Measurements from ENCODE around the gene TCF4.

TCF4 gene

DNA sequence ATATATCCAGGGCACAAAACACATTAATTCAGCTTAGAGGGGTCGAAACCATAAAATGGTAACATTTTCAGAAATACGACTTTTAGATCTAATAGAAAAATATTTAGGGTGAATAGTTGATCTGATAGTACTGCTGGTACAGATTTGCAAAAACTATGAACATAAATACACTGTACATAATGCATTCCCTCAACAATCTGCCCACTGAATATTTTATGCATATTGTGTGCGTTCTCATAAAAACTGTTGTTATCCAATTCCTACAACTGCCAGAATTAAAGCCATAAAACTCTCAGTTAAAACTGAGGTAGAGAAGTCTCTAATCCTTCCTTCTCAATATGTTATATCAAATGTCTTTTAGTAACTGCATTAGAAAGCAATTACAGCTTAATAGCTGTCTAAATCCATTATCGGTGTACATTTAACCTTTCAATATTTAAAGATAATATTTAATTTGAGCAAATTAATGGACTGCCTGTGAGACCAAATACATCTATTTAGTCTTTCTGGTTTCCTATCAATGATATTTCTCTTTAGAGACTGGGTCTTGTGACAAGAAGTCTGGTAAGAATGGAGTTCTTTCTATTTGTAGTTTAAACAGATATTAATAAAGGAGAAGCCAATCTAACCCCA, 32.5 kb downstream of the TCF4 start:
- ChIA-PET POLR2A (interaction anchor here (1.5 kb wide), 1 partner anchor 25 kb away, joined by 3 read pairs; no protein-coding TSS in a partner anchor), CTCF (interaction anchor here (0.6 kb wide), 1 partner anchor 12 kb away, joined by 3 read pairs; no protein-coding TSS in a partner anchor)
- H3K4me1 ChIP-seq (ENCODE audit: control insufficient read depth, insufficient read depth, low read length): no peaks in the 10 kb centered on the region
- H3K9me3 ChIP-seq (ENCODE audit: control insufficient read depth, insufficient read depth, low read depth, low read length): no peaks in the 10 kb centered on the region
- H3K4me3 ChIP-seq (ENCODE audit: low read depth, low read length): no peak overlapping the region
- TF ChIP-seq, protein P1, sequence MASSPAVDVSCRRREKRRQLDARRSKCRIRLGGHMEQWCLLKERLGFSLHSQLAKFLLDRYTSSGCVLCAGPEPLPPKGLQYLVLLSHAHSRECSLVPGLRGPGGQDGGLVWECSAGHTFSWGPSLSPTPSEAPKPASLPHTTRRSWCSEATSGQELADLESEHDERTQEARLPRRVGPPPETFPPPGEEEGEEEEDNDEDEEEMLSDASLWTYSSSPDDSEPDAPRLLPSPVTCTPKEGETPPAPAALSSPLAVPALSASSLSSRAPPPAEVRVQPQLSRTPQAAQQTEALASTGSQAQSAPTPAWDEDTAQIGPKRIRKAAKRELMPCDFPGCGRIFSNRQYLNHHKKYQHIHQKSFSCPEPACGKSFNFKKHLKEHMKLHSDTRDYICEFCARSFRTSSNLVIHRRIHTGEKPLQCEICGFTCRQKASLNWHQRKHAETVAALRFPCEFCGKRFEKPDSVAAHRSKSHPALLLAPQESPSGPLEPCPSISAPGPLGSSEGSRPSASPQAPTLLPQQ (tag by site-specific recombination; IDR thresholded peaks at IDR 0.05): no peak
- no peak for TF ChIP-seq ZBTB44 (tag by site-specific recombination; IDR thresholded peaks at IDR 0.05)
- no peak overlapping the region for H3K27ac ChIP-seq (ENCODE audit: extremely low read depth, low read depth, low read length)
- no peaks in the 10 kb centered on the region for H3K36me3 ChIP-seq (ENCODE audit: control insufficient read depth in 2 of 2, insufficient read depth in 1 of 2, low read length in 2 of 2)

- Histone ChIP-seq H3K36me3 (ENCODE audit: control insufficient read depth in 2 of 2, insufficient read depth in 1 of 2, low read length in 2 of 2) (no peaks in the 10 kb centered on the region), H3K4me3 (ENCODE audit: low read depth, low read length) (no peak overlapping the region), H3K9me3 (ENCODE audit: control insufficient read depth, insufficient read depth, low read depth, low read length) (no peaks in the 10 kb centered on the region), H3K4me1 (ENCODE audit: control insufficient read depth, insufficient read depth, low read length) (peaks cover 16% of the 10 kb centered on the region), H3K27ac (ENCODE audit: extremely low read depth, low read depth, low read length) (no peak overlapping the region)
- ChIA-PET CTCF (no interaction called here), POLR2A (no interaction called here)
- no peak for TF ChIP-seq OSR2 (tag by site-specific recombination; IDR thresholded peaks at IDR 0.05)
- no peak for TF ChIP-seq HOXA7 (CRISPR knock-in tag; IDR thresholded peaks at IDR 0.05; ENCODE audit: borderline replicate concordance)
- no peak for TF ChIP-seq PBX3 (CRISPR knock-in tag; IDR thresholded peaks at IDR 0.05)
- TF ChIP-seq, protein P2, sequence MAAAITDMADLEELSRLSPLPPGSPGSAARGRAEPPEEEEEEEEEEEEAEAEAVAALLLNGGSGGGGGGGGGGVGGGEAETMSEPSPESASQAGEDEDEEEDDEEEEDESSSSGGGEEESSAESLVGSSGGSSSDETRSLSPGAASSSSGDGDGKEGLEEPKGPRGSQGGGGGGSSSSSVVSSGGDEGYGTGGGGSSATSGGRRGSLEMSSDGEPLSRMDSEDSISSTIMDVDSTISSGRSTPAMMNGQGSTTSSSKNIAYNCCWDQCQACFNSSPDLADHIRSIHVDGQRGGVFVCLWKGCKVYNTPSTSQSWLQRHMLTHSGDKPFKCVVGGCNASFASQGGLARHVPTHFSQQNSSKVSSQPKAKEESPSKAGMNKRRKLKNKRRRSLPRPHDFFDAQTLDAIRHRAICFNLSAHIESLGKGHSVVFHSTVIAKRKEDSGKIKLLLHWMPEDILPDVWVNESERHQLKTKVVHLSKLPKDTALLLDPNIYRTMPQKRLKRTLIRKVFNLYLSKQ (tag by site-specific recombination; IDR thresholded peaks at IDR 0.05; ENCODE audit: borderline replicate concordance): no peak
- TF ChIP-seq ZNF521 (tag by site-specific recombination; IDR thresholded peaks at IDR 0.05): no peak
- TF ChIP-seq ZNF629 (tag by site-specific recombination; IDR thresholded peaks at IDR 0.05): no peak
- TF ChIP-seq ZNF292 (tag by site-specific recombination; IDR thresholded peaks at IDR 0.05; ENCODE audit: borderline replicate concordance, low read depth): no peak
Observed at GRCh38 chr18:55552526-55553189, 35.3 kb downstream of the TCF4 start.

DNA sequence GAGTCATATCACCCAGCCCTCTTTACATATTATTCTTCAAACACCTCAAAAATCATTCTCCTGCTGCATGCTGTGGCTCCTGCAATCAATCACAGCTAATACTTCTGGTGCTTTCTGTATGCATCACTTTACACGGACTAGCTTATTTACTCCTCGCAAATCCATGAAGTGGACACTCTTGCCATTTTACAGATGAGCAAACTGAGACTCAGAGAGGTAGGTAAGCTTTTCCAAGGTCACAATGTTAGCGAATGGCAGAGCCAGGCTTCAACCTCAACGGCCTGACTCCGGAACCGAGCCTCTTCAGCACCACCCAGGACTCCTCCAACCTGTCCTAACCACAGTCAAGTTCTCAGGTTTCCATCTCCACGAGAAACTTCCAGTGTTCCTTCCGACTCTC, 36.8 kb downstream of the TCF4 start:
- Histone ChIP-seq H3K36me3 (ENCODE audit: control insufficient read depth in 2 of 2, insufficient read depth in 1 of 2, low read length in 2 of 2) (no peaks in the 10 kb centered on the region), H3K4me3 (ENCODE audit: low read depth, low read length) (no peak overlapping the region), H3K27ac (ENCODE audit: extremely low read depth, low read depth, low read length) (no peak overlapping the region), H3K9me3 (ENCODE audit: control insufficient read depth, insufficient read depth, low read depth, low read length) (no peaks in the 10 kb centered on the region), H3K4me1 (ENCODE audit: control insufficient read depth, insufficient read depth, low read length) (peaks cover 29% of the 10 kb centered on the region)
- CTCF ChIA-PET: interaction anchor here (1.1 kb wide), 1 partner anchor 317 kb away, joined by 3 read pairs; no protein-coding TSS in a partner anchor
- no peak for TF ChIP-seq YY1 (tag by site-specific recombination; IDR thresholded peaks at IDR 0.05)
- no peak for TF ChIP-seq ZNF48 (tag by site-specific recombination; IDR thresholded peaks at IDR 0.05)
- POLR2A ChIA-PET: no interaction called here
